ENCODE measurements around the gene MYO1E. TPM values are rescaled to one million over a fixed set of nuclear protein-coding genes. Genes with fewer than 3 reads are reported as not detected.

Gene MYO1E
- total RNA-seq, 2 donors from 2014 or later: 252 to 329 TPM

DNA sequence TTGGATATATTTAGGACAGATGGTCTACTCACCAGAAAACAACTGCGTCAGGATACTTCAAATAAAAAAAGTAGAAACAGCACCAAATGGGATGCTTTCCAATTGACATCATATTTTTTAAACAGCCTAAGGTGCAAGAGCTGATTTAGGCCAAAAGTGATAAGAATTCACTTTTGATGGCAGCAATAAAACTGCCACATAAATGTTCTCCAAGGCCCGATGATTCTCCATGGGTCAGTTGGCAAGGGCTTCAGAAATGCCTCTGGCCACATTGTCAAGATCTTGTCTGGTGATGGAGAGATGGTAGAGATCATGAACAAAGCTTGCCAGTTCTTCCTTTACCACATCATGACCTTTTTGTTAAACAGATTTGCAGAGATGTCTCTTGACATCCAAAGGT, 127.1 kb downstream of the MYO1E start:
- TF ChIP-seq, protein P1, sequence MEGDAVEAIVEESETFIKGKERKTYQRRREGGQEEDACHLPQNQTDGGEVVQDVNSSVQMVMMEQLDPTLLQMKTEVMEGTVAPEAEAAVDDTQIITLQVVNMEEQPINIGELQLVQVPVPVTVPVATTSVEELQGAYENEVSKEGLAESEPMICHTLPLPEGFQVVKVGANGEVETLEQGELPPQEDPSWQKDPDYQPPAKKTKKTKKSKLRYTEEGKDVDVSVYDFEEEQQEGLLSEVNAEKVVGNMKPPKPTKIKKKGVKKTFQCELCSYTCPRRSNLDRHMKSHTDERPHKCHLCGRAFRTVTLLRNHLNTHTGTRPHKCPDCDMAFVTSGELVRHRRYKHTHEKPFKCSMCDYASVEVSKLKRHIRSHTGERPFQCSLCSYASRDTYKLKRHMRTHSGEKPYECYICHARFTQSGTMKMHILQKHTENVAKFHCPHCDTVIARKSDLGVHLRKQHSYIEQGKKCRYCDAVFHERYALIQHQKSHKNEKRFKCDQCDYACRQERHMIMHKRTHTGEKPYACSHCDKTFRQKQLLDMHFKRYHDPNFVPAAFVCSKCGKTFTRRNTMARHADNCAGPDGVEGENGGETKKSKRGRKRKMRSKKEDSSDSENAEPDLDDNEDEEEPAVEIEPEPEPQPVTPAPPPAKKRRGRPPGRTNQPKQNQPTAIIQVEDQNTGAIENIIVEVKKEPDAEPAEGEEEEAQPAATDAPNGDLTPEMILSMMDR (IDR thresholded peaks at IDR 0.05): no peak
- H3K27ac ChIP-seq: no peak overlapping the region
- intact Hi-C loops (cut with DNase I): loop anchor here (10.0 kb wide), 1 partner anchor 129 kb away; the partner anchor contains the start of gene MYO1E
- no peak for DNase-seq
- no peak overlapping the region for H3K9ac ChIP-seq (ENCODE audit: low read depth in 2 of 2, low read length in 2 of 2)
- no peaks in the 10 kb centered on the region for H3K27me3 ChIP-seq
- H3K4me1 ChIP-seq: no peaks in the 10 kb centered on the region
- no peak overlapping the region for H3K4me3 ChIP-seq
- no peaks in the 10 kb centered on the region for H3K9me3 ChIP-seq
- H3K36me3 ChIP-seq: no peaks in the 10 kb centered on the region

DNA sequence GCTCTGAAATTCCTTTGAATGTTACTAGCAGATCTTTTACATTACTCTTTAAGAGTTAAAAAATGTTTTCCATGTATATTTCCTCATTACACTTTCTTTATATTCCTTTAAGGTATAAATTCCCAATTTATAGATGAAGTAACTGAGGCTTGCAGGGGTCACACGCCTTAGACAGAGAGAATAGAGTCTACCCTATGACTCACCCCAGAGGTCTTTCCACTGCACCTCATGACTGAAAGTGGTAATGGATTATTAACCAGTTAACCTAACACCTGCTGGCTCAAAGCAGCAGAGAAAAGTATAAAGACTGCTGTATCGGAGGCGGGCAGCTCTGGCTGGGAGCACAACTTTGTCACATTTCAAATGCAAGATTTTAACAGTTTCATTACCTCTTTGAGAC, 128.3 kb downstream of the MYO1E start:
- H3K9me3 ChIP-seq: no peaks in the 10 kb centered on the region
- H3K27ac ChIP-seq: no peak overlapping the region
- DNase-seq: no peak
- no peak overlapping the region for H3K9ac ChIP-seq (ENCODE audit: low read depth in 2 of 2, low read length in 2 of 2)
- H3K36me3 ChIP-seq: no peaks in the 10 kb centered on the region
- H3K4me1 ChIP-seq: no peaks in the 10 kb centered on the region
- TF ChIP-seq, protein P1 (IDR thresholded peaks at IDR 0.05): no peak
- H3K27me3 ChIP-seq: no peaks in the 10 kb centered on the region
- no peak overlapping the region for H3K4me3 ChIP-seq
- intact Hi-C loops (cut with DNase I): loop anchor here (10.0 kb wide), 1 partner anchor 130 kb away; the partner anchor contains the start of gene MYO1E

DNA sequence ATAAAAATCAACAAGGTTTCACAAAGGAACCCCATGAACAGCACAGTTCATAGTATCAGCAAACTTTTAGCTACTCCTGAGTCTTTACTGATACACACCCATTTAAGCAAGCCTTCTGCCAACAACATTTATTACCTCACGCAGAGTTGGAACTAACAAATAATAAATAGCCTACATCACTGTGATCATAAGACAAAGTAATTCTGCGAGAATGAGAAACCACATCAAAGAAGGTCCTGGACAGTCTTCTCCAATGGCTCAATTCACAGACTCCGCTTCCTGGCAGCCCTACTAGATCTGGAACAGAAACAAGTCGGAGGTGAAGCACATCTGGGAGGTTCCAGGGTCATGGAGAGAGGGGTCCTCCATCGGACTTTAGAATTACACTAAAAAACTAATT, 129.0 kb downstream of the MYO1E start:
- Histone ChIP-seq H3K27ac (no peak overlapping the region), H3K36me3 (no peaks in the 10 kb centered on the region), H3K9ac (ENCODE audit: low read depth in 2 of 2, low read length in 2 of 2) (no peak overlapping the region), H3K4me1 (no peaks in the 10 kb centered on the region), H3K27me3 (no peaks in the 10 kb centered on the region), H3K9me3 (no peaks in the 10 kb centered on the region), H3K4me3 (no peak overlapping the region)
- intact Hi-C loops (cut with DNase I): loop anchor here (10.0 kb wide), 1 partner anchor 131 kb away; the partner anchor contains the start of gene MYO1E
- TF ChIP-seq, protein P1 (IDR thresholded peaks at IDR 0.05): no peak
- DNase-seq: no peak

DNA sequence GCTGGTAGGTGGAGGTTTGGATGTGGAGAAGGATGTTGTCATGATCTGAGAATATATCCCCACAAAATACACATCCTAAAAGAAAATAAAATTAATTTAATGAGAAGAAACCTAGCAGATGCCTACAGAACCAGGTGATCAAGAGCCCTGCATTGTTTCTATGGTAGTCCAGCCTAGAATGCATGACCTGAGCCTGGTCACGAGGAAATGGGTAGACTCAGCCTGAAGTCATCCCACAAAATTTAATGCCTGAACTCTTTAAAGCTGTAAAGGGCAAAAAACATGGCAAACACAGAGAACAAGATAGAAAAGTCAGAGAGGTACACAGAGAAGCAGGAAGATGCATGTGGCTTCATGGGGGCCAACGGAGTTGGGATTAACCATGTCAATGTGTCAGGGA, 130.0 kb downstream of the MYO1E start:
- Histone ChIP-seq H3K4me3 (no peak overlapping the region), H3K9ac (ENCODE audit: low read depth in 2 of 2, low read length in 2 of 2) (no peak overlapping the region), H3K27ac (no peak overlapping the region), H3K36me3 (no peaks in the 10 kb centered on the region), H3K9me3 (no peaks in the 10 kb centered on the region), H3K4me1 (no peaks in the 10 kb centered on the region), H3K27me3 (no peaks in the 10 kb centered on the region)
- DNase-seq: no peak
- TF ChIP-seq, protein P1 (IDR thresholded peaks at IDR 0.05): no peak
- intact Hi-C loops (cut with DNase I): loop anchor here (10.0 kb wide), 1 partner anchor 132 kb away; the partner anchor contains the start of gene MYO1E

DNA sequence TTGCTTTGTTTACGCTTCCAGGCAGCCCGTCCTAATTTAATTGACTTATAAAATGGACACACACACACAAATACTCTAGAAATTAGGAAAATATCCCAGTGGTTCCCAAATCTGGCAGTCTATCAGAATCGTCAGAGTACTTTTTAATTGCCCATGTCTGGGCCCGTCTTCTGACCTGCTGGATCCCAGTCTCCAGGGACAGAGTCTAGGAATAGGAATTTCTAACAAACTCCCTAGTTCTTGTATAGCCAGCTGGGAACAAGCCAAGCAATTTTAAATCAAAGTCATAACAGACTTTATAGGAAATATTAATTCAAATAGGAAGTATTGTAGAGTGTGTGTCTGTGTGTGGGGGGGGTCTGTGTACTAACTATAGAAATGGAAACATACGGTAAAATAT, 132.6 kb downstream of the MYO1E start:
- intact Hi-C loops (cut with DNase I): loop anchor here (10.0 kb wide), 1 partner anchor 135 kb away; the partner anchor contains the start of gene MYO1E
- H3K27me3 ChIP-seq: no peaks in the 10 kb centered on the region
- H3K27ac ChIP-seq: no peak overlapping the region
- TF ChIP-seq, protein P1 (IDR thresholded peaks at IDR 0.05): no peak
- no peaks in the 10 kb centered on the region for H3K4me1 ChIP-seq
- H3K4me3 ChIP-seq: no peak overlapping the region
- no peaks in the 10 kb centered on the region for H3K36me3 ChIP-seq
- no peak overlapping the region for H3K9ac ChIP-seq (ENCODE audit: low read depth in 2 of 2, low read length in 2 of 2)
- no peaks in the 10 kb centered on the region for H3K9me3 ChIP-seq
- no peak for DNase-seq
